Skeletal muscle satellite cell (primary cell): Measurements from ENCODE around the gene RASSF6.
A peak's percentile ranks its signal among the peaks of the same experiment; 100 is the strongest.
"Not testable (repeated sequence)": the region's sequence is repeated elsewhere in the genome, so short reads cannot be mapped to it uniquely, and the experiment has no call there.

ENCODE experiments used
- H3K27me3 ChIP-seq: 2 replicates; pipeline ENCODE4 v1.7.0; 2013; ENCODE audit warnings: low read length; ENCODE audit not compliant: control insufficient read depth, insufficient read depth
- H3K36me3 ChIP-seq: 2 replicates; pipeline ENCODE4 v1.7.0; 2013; ENCODE audit warnings: mild to moderate bottlenecking, control low read depth, low read length; ENCODE audit not compliant: insufficient read depth
- H3K4me1 ChIP-seq: 2 replicates; pipeline ENCODE4 v1.7.0; 2013; ENCODE audit warnings: low read length; ENCODE audit not compliant: control insufficient read depth, insufficient read depth
- H3K4me2 ChIP-seq: 2 replicates; pipeline ENCODE4 v1.7.0; 2013; ENCODE audit warnings: mild to moderate bottlenecking, low read length
- H3K4me3 ChIP-seq: 2 replicates; pipeline ENCODE4 v1.7.0; 2013; ENCODE audit warnings: low read length
- H3K9ac ChIP-seq: 2 replicates; pipeline ENCODE4 v1.7.0; 2013; ENCODE audit warnings: mild to moderate bottlenecking, low read depth, low read length, moderate library complexity
- H3K9me3 ChIP-seq: replicated peaks from 2 replicates; pipeline ENCODE4 v1.7.0; 2013; ENCODE audit warnings: mild to moderate bottlenecking, control low read depth, low read length

The RASSF6 gene

DNA sequence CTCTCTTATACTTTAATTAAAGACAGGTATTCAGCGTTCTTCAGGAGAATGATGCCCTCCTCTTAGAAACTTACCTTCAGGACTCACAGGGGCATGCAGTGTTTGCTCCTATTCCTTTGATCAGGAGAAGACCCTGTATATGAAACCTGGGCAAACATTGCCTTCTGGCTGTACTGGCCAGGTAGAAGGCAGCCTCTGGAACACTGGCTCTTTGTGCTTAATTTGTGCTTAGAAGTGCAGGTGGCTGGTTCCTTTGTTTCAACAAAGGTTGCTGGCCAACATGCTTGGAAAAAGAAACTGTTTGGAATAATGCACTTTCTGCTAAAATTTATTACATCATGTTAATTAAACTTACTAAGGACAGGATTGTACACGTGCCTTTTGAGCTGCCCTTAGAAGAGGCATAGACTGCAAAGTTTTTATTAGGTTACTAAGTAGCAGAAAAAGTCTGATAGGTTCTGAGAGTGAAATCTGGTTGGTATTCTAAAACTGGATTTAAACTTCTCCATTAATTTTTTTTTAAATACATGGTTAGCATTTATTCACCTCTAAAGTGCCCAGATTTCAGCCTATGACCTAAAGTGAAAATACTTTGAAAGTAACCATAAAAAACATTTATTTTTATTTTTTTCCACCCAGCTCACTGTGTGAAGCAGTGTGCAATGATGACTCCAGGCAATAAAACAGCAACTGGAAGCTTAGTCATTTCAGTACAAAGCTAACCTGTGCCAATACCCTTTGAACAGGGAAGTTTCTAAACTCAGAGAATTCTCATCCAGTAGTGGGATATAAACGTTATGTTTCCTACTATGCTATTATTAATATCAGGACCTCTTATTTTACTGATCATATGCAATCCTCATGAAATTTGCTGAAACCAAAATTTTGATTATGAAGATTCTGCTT, 11.3 kb downstream of the RASSF6 start:
- Histone ChIP-seq H3K4me3 (no peak overlapping the region), H3K9ac (peak overlapping the region; percentile 48), H3K4me1 (peaks cover 30% of the 10 kb centered on the region), H3K36me3 (no peaks in the 10 kb centered on the region), H3K9me3 (no peaks in the 10 kb centered on the region), H3K4me2 (peak overlapping the region; percentile 27), H3K27me3 (no peaks in the 10 kb centered on the region)

DNA sequence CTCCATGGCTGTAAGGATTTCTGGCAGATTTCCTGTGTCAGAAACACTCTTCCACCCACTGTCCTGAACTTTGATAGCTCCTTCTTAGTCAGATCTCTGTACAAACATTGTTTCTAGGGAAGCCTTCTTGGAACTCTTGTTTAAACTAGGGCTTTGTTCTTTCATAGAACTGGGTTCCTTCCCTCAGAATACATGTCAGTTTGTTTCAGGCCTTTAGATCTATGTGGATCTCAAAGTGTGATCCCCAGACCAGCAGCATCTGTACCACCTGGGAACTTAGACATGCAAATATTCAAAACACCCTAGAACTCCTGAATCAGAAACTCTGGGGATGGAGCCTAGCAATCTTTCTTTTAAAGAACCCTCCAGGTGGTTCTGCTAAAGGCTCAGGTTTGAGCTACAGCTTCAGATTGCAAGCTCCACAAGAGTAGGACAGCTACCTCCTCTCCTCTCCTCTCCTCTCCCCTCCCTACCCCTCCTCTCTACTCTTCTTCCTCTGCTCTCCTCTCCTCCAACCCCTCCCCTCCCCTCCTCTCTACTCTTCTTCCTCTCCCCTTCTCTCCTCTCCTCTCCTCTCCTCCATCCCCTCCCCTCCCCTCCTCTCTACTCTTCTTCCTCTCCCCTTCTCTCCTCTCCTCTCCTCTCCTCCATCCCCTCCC, 12.7 kb downstream of the RASSF6 start:
- Histone ChIP-seq H3K4me1 (peaks cover 38% of the 10 kb centered on the region), H3K9me3 (no peaks in the 10 kb centered on the region), H3K4me2 (no peak overlapping the region), H3K36me3 (no peaks in the 10 kb centered on the region), H3K9ac (no peak overlapping the region), H3K27me3 (no peaks in the 10 kb centered on the region), H3K4me3 (no peak overlapping the region)

DNA sequence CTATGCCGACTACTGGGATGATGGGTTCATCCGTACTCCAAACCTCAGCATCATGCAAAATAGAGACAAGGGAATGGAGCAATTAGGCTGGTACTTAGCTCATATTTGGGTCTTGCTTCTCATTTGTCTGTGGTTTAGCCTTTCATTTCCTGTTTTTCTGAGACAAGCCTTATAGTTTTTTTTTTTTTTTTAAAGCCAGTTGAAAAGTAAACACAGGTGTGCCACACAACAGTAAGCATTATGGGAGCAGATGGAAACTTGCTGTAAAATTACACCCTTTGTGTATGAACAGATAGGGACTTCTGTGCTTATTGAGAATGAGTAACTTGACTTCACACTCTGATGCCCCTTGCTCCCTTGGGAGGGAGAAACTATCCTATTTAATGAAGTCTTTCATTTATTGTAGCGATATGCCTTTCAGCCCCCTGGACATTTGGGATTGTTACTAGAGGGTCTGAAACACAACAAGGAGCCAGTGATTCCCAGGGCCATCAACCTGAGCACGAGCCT, 13.7 kb downstream of the RASSF6 start:
- Histone ChIP-seq H3K4me3 (no peak overlapping the region), H3K4me1 (peaks cover 38% of the 10 kb centered on the region), H3K27me3 (no peaks in the 10 kb centered on the region), H3K4me2 (no peak overlapping the region), H3K9me3 (no peaks in the 10 kb centered on the region), H3K36me3 (no peaks in the 10 kb centered on the region), H3K9ac (no peak overlapping the region)

DNA sequence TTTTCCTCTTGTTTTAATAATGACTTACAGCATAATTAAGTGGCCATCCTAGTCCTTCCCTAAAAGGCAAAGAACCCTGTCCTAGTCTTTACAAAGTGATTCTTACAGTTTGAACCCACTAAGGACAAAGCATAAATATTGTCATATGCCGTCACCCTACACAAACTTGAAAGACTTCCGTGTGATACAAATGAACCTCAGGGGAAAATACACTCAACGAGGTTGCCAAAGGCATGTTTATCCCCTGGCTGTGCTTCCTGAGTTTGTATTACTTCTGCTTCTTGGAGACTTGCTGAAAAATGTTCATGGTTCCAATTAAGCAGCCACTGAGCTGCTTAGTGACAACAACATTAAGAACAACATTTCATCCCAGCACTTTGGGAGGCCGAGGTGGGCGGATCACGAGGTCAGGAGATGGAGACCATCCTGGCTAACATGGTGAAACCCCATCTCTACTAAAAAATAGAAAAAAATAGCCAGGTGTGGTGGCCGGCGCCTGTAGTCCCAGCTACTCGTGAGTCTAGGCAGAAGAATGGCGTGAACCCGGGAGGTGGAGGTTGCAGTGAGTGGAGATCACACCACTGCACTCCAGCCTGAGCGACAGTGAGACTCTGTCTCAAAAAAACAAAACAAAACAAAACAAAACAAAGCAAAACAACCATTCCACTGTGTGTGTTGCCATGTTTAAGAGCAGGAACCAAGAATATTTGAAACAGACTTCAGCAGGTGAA, 16.2 kb downstream of the RASSF6 start:
- H3K4me1 ChIP-seq = peaks cover 34% of the 10 kb centered on the region
- no peaks in the 10 kb centered on the region for H3K36me3 ChIP-seq
- H3K9ac ChIP-seq = peak overlapping the region; percentile 27
- no peak overlapping the region for H3K4me3 ChIP-seq
- H3K4me2 ChIP-seq = no peak overlapping the region
- no peaks in the 10 kb centered on the region for H3K9me3 ChIP-seq
- no peaks in the 10 kb centered on the region for H3K27me3 ChIP-seq

DNA sequence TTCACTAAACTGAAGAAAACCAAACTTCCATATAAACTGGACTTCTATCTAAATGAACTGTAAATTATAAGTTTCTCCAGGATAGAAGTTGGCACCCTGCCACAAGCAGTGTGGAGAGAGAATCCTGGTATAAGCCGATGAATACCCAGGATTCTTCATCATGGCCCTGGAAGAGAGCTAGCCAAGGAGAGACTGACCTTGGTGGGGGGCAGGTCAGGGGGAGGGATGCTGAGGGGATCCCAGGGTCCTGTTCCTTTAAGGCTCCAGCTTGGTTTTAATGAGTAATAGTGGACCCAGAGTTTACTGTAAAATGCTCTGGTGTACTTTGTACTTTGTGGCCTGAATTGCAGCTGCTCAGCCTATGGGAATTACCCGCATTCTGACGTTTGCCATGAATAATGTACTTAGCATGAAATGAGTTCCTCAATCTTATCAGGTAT, 16.9 kb downstream of the RASSF6 start:
- no peaks in the 10 kb centered on the region for H3K9me3 ChIP-seq
- H3K4me1 ChIP-seq = peaks cover 30% of the 10 kb centered on the region
- no peak overlapping the region for H3K4me3 ChIP-seq
- no peaks in the 10 kb centered on the region for H3K27me3 ChIP-seq
- no peak overlapping the region for H3K4me2 ChIP-seq
- H3K36me3 ChIP-seq = no peaks in the 10 kb centered on the region
- no peak overlapping the region for H3K9ac ChIP-seq

DNA sequence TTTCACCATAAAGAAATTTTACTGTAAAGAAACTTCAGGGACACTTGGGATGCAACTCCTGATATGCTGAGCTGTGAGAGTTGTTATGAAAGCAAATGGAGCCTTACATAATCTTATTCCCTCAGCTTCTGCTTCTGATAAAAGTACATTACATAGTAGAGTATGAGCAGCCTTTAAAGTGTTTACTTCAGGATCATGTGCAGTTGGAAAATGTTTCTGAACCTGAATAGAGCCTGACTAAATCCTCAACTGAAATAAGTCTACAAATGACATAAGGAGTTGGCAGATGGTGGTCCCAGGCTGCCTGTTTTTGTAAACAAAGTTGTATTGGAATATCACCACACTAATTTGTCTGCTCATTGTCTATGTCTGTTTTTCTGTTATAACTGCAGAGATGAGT, 19.3 kb downstream of the RASSF6 start:
- Histone ChIP-seq H3K36me3 (no peaks in the 10 kb centered on the region), H3K4me1 (peaks cover 21% of the 10 kb centered on the region), H3K27me3 (no peaks in the 10 kb centered on the region), H3K9ac (no peak overlapping the region), H3K9me3 (no peaks in the 10 kb centered on the region), H3K4me3 (no peak overlapping the region), H3K4me2 (no peak overlapping the region)

DNA sequence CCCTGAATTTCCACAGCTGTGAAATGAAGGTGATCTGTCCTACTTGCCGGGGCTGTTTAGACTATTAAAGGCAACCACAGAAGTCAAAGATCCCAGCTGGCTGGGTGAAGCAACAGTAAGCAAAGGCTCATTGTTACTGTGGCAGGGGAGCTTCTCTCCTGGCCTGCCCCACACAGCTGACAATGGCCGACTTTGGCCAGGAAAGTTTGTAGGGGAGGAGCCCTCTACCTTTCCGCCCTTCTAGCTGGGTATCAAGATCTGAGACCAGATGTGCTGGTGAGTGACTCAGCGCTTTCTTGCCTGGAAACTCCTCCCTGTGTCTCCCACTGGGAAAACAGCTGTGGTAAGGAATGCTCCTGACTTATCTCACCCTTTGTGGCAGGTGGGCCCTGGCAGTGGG, 21.1 kb downstream of the RASSF6 start:
- Histone ChIP-seq H3K9me3 (no peaks in the 10 kb centered on the region), H3K27me3 (no peaks in the 10 kb centered on the region), H3K36me3 (no peaks in the 10 kb centered on the region), H3K4me3 (no peak overlapping the region), H3K9ac (peak overlapping the region; percentile 0), H3K4me2 (peak overlapping the region; percentile 13), H3K4me1 (peaks cover 21% of the 10 kb centered on the region)

DNA sequence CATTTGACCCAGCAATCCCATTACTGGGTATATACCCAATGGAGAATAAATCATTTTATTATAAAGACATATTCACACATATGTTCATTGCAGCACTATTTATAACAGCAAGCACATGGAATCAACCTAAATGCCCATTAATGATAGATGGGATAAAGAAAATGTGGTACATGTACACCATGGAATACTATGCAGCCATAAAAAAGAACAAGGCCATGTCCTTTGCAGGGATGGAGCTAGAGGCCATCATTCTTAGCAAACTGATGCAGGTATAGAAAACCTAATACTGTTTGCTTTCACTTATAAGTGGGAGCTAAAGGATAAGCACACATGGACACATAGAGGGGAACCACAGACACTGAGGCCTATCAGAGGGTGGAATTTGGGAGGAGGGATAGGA, 22.6 kb downstream of the RASSF6 start:
- Histone ChIP-seq H3K4me1 (peaks cover 11% of the 10 kb centered on the region), H3K9ac (no peak overlapping the region), H3K36me3 (no peaks in the 10 kb centered on the region), H3K27me3 (no peaks in the 10 kb centered on the region), H3K9me3 (no peaks in the 10 kb centered on the region), H3K4me2 (no peak overlapping the region), H3K4me3 (no peak overlapping the region)

DNA sequence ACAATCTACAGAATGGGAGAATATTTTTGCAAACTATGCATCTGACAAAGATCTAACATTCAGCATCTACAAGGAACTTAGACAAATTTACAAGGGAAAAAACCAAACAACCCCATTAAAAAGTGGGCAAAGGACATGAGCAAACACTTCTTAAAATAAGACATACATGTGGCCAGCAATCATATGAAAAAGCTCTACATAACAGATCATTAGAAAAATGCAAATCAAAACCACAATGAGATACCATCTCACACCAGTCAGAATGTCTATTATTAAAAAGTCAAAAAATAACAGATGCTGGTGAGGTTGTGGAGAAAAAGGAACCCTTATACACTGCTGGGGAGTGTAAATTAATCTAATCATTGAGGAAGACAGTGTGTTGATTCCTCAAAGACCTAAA, 23.1 kb downstream of the RASSF6 start:
- not testable (repeated sequence) for H3K9me3 ChIP-seq, H3K4me3 ChIP-seq, H3K9ac ChIP-seq, H3K36me3 ChIP-seq, H3K27me3 ChIP-seq, H3K4me2 ChIP-seq
- H3K4me1 ChIP-seq = peaks cover 11% of the 10 kb centered on the region

DNA sequence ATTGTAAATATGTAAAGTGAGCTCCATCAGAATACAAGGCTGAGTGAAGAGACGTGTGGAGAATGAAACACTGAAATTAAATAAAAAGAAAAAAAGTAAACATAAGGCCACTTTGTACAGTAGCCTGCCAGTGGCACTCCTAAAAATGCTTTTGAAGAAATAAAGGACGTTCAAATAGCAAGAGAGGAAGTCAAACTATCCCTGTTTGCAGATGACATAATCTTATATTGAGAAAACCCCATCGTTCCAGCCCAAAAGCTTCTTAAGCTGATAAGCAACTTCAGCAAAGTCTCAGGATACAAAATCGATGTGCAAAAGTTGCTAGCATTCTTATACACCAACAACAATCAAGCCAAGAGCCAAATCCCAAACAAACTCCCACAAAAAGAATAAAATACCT, 24.2 kb downstream of the RASSF6 start:
- H3K36me3 ChIP-seq = no peaks in the 10 kb centered on the region
- H3K4me3 ChIP-seq = no peak overlapping the region
- peaks cover 11% of the 10 kb centered on the region for H3K4me1 ChIP-seq
- no peaks in the 10 kb centered on the region for H3K9me3 ChIP-seq
- H3K9ac ChIP-seq = no peak overlapping the region
- no peaks in the 10 kb centered on the region for H3K27me3 ChIP-seq
- no peak overlapping the region for H3K4me2 ChIP-seq

DNA sequence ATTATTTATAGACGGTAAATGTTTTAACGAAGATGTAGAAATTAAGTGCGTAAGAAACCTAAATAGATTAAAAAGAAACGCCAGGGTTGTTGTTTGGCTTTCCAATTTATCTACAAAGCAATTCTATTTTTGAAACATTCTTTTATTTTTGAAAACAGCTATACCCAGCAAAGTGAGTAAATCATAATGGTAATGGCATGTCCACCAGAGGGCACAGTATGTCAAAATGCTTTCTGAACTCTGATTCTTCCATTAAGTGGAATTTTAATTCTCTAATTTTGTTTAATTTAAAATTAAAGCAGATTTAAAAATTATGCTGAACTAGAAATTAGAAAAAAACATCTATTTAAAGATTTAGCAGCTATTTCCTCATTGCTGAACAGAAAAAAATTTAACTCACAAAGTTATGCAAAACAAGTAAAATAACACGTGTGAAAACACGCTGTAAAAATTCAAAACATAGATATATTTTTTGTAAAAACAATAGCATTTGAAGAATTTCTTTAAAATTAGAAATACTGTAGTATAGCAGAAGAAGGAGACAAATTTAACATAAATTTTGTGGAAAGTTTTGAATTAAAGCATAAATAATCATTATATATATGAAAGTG, 26.5 kb downstream of the RASSF6 start:
- no peaks in the 10 kb centered on the region for H3K27me3 ChIP-seq
- no peak overlapping the region for H3K4me3 ChIP-seq
- no peaks in the 10 kb centered on the region for H3K36me3 ChIP-seq
- no peak overlapping the region for H3K4me2 ChIP-seq
- H3K4me1 ChIP-seq = peaks cover 21% of the 10 kb centered on the region
- no peaks in the 10 kb centered on the region for H3K9me3 ChIP-seq
- no peak overlapping the region for H3K9ac ChIP-seq
